Nephron (organoid): Measurements from ENCODE around the gene DHX16.

Experiments
- H3K27ac Mint-ChIP-seq, 3 experiments: 2 replicates each; pipeline ENCODE4 v1.8.0; 2020; ENCODE audit warnings: mixed read lengths in 3 of 3, mild to moderate bottlenecking in 2 of 3, moderate library complexity in 1 of 3
- H3K27me3 Mint-ChIP-seq: 2 replicates; pipeline ENCODE4 v1.8.0; 2021; ENCODE audit warnings: low read depth, mild to moderate bottlenecking, moderate library complexity, mixed read lengths
- H3K36me3 Mint-ChIP-seq: 2 replicates; pipeline ENCODE4 v1.8.0; 2020; ENCODE audit warnings: low read depth, mixed read lengths
- H3K4me1 Mint-ChIP-seq: 2 replicates; pipeline ENCODE4 v1.8.0; 2020; ENCODE audit warnings: mixed read lengths
- H3K4me3 Mint-ChIP-seq, 3 experiments: 2 replicates each; pipeline ENCODE4 v1.8.0; 2020; ENCODE audit warnings: mild to moderate bottlenecking in 3 of 3, mixed read lengths in 3 of 3, moderate library complexity in 2 of 3
- H3K9me3 Mint-ChIP-seq: 2 replicates; pipeline ENCODE4 v1.8.0; 2020; ENCODE audit warnings: mixed read lengths
- CTCF ChIP-seq, 3 experiments: fragments of 200-600 bp; sonication (generic); IDR thresholded peaks; one replicate each; pipeline ENCODE4 v1.5.0; 2021; ENCODE audit warnings: antibody characterized with exemption in 3 of 3; ENCODE audit not compliant: unreplicated experiment in 3 of 3

Gene DHX16

GRCh38 chr6:30703821-30704220, 31.0 kb upstream of the DHX16 start:
- no peak for TF ChIP-seq CTCF (IDR thresholded peaks at IDR 0.05; ENCODE audit: unreplicated experiment in 3 of 3)
- Mint-ChIP-seq H3K36me3 (peaks cover 62% of the 10 kb centered on the region), H3K27ac (no peak overlapping the region), H3K4me1 (no peaks in the 10 kb centered on the region), H3K27me3 (no peaks in the 10 kb centered on the region), H3K4me3 (no peak overlapping the region), H3K9me3 (no peaks in the 10 kb centered on the region)

GRCh38 chr6:30703011-30703410, 30.2 kb upstream of the DHX16 start:
- no peaks in the 10 kb centered on the region for H3K9me3 Mint-ChIP-seq
- no peak for TF ChIP-seq CTCF (IDR thresholded peaks at IDR 0.05; ENCODE audit: unreplicated experiment in 3 of 3)
- no peak overlapping the region for H3K27ac Mint-ChIP-seq
- H3K27me3 Mint-ChIP-seq, result no peaks in the 10 kb centered on the region
- H3K4me1 Mint-ChIP-seq, result no peaks in the 10 kb centered on the region
- H3K4me3 Mint-ChIP-seq, result no peak overlapping the region
- H3K36me3 Mint-ChIP-seq, result peaks cover 59% of the 10 kb centered on the region

- peaks cover 42% of the 10 kb centered on the region for H3K36me3 Mint-ChIP-seq
- no peaks in the 10 kb centered on the region for H3K27me3 Mint-ChIP-seq
- TF ChIP-seq CTCF (IDR thresholded peaks at IDR 0.05; ENCODE audit: unreplicated experiment in 3 of 3), result no peak
- H3K27ac Mint-ChIP-seq, result peak overlapping the region in 1 of 3 experiments; percentile 87
- no peak overlapping the region for H3K4me3 Mint-ChIP-seq
- H3K4me1 Mint-ChIP-seq, result no peaks in the 10 kb centered on the region
- H3K9me3 Mint-ChIP-seq, result no peaks in the 10 kb centered on the region
These were observed 27.5 kb upstream of the DHX16 start for GRCh38 chr6:30700340-30700739.

- no peaks in the 10 kb centered on the region for H3K27me3 Mint-ChIP-seq
- TF ChIP-seq CTCF (IDR thresholded peaks at IDR 0.05; ENCODE audit: unreplicated experiment in 3 of 3), result no peak
- H3K9me3 Mint-ChIP-seq, result no peaks in the 10 kb centered on the region
- peaks cover 7% of the 10 kb centered on the region for H3K36me3 Mint-ChIP-seq
- no peak overlapping the region for H3K27ac Mint-ChIP-seq
- H3K4me1 Mint-ChIP-seq, result peaks cover 7% of the 10 kb centered on the region
- H3K4me3 Mint-ChIP-seq, result no peak overlapping the region
These were observed 23.6 kb upstream of the DHX16 start for GRCh38 chr6:30696432-30696831.

GRCh38 chr6:30691208-30691847, 18.5 kb upstream of the DHX16 start:
- Mint-ChIP-seq H3K36me3 (no peaks in the 10 kb centered on the region), H3K9me3 (no peaks in the 10 kb centered on the region), H3K4me1 (peaks cover 46% of the 10 kb centered on the region), H3K27ac (peak overlapping the region; percentile 94 to 95 (median 95)), H3K27me3 (peaks cover 3% of the 10 kb centered on the region), H3K4me3 (peak overlapping the region; percentile 88 to 96 (median 90))
- no peak for TF ChIP-seq CTCF (IDR thresholded peaks at IDR 0.05; ENCODE audit: unreplicated experiment in 3 of 3)
